ENCODE results near the gene AKR1C2. TPM values are rescaled to one million over a fixed set of nuclear protein-coding genes. Genes with fewer than 3 reads are reported as not detected.

The AKR1C2 gene
- total and polyA plus RNA-seq, 10 of the 15 experiments (the other 5 are each of a cell fraction or from before 2014, with no cell fraction given): 0.31 to 0.44 (median 0.36) TPM; not detected in 7

DNA sequence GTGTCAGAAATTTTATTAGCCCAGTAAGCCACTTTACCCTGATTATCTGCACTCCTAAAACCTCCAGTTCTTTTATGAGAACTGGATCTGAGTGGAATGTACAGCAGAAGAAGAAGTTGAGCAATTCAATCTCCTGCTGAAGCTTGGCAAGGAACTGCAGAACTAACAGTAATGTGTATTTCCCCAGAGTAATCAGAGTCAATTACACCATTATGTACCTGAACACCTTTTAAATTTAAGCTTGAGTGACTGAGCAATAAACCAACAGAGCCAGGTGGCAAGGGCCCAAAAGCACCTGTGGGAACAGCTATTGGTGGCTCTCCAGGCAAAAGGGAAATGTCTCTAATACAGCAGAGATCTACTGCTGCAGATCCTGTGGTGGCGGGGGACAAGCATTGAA lies 40.1 kb upstream of the AKR1C2 start (continued):
- TF ChIP-seq RUNX3 (IDR thresholded peaks at IDR 0.05; ENCODE audit: low read length): no peak

DNA sequence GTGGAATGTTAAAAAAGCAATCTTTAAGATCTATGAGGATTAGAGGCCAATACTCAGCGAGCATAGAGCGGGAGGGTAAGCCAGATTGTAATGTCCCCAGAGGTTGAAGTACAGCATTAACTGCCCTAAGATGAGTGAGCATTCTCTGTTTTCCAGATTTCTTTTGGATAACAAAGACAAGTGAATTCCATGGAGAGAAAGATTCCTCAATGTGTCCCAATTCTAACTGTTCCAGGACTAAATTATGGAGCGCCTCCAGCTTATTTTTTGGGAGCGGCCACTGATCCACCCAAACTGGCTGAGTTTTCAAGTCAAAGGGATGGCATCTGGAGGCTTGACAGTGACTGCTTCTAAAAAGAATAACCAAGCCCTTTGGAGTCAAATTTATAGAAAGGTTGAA lies 39.3 kb upstream of the AKR1C2 start:
- no peak overlapping the region for H3K9ac ChIP-seq (ENCODE audit: control insufficient read depth, insufficient read depth, low read length)
- no peak overlapping the region for H3K27ac ChIP-seq (ENCODE audit: control insufficient read depth, insufficient read depth)
- no peaks in the 10 kb centered on the region for H4K20me1 ChIP-seq (ENCODE audit: control insufficient read depth, insufficient read depth)
- SMC1A ChIA-PET (ENCODE audit: uncharacterized antibody, unreplicated experiment): no interaction called here
- POLR2A ChIA-PET: no interaction called here
- CTCF ChIA-PET: no interaction called here
- no peak overlapping the region for H2AFZ ChIP-seq (ENCODE audit: control insufficient read depth, low read depth, low read length)
- no peak overlapping the region for H3K4me2 ChIP-seq (ENCODE audit: control insufficient read depth, insufficient read depth)
- DNase-seq (ENCODE audit: low read depth, low spot score): no peak
- H3K36me3 ChIP-seq (ENCODE audit: control insufficient read depth in 2 of 2, insufficient read depth in 2 of 2, low read length in 1 of 2): no peaks in the 10 kb centered on the region
- no peak overlapping the region for H3K4me3 ChIP-seq
- in situ Hi-C loops (cut with MboI) (no loop called here), intact Hi-C loops (cut with micrococcal nuclease; ENCODE audit: unreplicated experiment) (no loop called here)
- no peak for FAIRE-seq
- 45% methylated on average over 4 of the region's 4 CpGs for WGBS (ENCODE audit: insufficient coverage, insufficient replicate concordance, low lambda C conversion rate, missing lambda C conversion rate)
- H3K79me2 ChIP-seq (ENCODE audit: control insufficient read depth, insufficient read depth, low read length): no peaks in the 10 kb centered on the region
- H3K4me1 ChIP-seq (ENCODE audit: control insufficient read depth, insufficient read depth, low read length): no peaks in the 10 kb centered on the region
- no TSS peak for BruUV-seq (replicated peaks)
- no peaks in the 10 kb centered on the region for H3K9me3 ChIP-seq (replicated peaks; ENCODE audit: control insufficient read depth, insufficient read depth, low read length)
- no peaks in the 10 kb centered on the region for H3K27me3 ChIP-seq (replicated peaks in 1 of 2; ENCODE audit: control insufficient read depth in 2 of 2, insufficient read depth in 2 of 2, low read length in 1 of 2)
- no peak for ATAC-seq
- RAD21 ChIA-PET (ENCODE audit: unreplicated experiment): no interaction called here
- TF ChIP-seq, protein P1, sequence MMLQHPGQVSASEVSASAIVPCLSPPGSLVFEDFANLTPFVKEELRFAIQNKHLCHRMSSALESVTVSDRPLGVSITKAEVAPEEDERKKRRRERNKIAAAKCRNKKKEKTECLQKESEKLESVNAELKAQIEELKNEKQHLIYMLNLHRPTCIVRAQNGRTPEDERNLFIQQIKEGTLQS (IDR thresholded peaks at IDR 0.05; ENCODE audit: borderline replicate concordance, extremely low read depth, low read depth, low read length): no peak
- TF ChIP-seq, protein P2, sequence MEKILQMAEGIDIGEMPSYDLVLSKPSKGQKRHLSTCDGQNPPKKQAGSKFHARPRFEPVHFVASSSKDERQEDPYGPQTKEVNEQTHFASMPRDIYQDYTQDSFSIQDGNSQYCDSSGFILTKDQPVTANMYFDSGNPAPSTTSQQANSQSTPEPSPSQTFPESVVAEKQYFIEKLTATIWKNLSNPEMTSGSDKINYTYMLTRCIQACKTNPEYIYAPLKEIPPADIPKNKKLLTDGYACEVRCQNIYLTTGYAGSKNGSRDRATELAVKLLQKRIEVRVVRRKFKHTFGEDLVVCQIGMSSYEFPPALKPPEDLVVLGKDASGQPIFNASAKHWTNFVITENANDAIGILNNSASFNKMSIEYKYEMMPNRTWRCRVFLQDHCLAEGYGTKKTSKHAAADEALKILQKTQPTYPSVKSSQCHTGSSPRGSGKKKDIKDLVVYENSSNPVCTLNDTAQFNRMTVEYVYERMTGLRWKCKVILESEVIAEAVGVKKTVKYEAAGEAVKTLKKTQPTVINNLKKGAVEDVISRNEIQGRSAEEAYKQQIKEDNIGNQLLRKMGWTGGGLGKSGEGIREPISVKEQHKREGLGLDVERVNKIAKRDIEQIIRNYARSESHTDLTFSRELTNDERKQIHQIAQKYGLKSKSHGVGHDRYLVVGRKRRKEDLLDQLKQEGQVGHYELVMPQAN (conservative IDR thresholded peaks at IDR 0.05): no peak
- TF ChIP-seq MYC (IDR thresholded peaks at IDR 0.05; ENCODE audit: insufficient read depth, insufficient read length, insufficient replicate concordance, low read length, severe bottlenecking): no peak
- TF ChIP-seq, protein P3, sequence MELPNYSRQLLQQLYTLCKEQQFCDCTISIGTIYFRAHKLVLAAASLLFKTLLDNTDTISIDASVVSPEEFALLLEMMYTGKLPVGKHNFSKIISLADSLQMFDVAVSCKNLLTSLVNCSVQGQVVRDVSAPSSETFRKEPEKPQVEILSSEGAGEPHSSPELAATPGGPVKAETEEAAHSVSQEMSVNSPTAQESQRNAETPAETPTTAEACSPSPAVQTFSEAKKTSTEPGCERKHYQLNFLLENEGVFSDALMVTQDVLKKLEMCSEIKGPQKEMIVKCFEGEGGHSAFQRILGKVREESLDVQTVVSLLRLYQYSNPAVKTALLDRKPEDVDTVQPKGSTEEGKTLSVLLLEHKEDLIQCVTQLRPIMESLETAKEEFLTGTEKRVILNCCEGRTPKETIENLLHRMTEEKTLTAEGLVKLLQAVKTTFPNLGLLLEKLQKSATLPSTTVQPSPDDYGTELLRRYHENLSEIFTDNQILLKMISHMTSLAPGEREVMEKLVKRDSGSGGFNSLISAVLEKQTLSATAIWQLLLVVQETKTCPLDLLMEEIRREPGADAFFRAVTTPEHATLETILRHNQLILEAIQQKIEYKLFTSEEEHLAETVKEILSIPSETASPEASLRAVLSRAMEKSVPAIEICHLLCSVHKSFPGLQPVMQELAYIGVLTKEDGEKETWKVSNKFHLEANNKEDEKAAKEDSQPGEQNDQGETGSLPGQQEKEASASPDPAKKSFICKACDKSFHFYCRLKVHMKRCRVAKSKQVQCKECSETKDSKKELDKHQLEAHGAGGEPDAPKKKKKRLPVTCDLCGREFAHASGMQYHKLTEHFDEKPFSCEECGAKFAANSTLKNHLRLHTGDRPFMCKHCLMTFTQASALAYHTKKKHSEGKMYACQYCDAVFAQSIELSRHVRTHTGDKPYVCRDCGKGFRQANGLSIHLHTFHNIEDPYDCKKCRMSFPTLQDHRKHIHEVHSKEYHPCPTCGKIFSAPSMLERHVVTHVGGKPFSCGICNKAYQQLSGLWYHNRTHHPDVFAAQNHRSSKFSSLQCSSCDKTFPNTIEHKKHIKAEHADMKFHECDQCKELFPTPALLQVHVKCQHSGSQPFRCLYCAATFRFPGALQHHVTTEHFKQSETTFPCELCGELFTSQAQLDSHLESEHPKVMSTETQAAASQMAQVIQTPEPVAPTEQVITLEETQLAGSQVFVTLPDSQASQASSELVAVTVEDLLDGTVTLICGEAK (IDR thresholded peaks at IDR 0.05; ENCODE audit: borderline replicate concordance): no peak
- no peak for TF ChIP-seq CBFB (IDR thresholded peaks at IDR 0.05; ENCODE audit: low read depth)
- TF ChIP-seq, protein P4, sequence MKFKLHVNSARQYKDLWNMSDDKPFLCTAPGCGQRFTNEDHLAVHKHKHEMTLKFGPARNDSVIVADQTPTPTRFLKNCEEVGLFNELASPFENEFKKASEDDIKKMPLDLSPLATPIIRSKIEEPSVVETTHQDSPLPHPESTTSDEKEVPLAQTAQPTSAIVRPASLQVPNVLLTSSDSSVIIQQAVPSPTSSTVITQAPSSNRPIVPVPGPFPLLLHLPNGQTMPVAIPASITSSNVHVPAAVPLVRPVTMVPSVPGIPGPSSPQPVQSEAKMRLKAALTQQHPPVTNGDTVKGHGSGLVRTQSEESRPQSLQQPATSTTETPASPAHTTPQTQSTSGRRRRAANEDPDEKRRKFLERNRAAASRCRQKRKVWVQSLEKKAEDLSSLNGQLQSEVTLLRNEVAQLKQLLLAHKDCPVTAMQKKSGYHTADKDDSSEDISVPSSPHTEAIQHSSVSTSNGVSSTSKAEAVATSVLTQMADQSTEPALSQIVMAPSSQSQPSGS (IDR thresholded peaks at IDR 0.05; ENCODE audit: low read length): no peak
- TF ChIP-seq SREBF2 (IDR thresholded peaks at IDR 0.05; ENCODE audit: low read length): no peak
- no peak for TF ChIP-seq MEF2A (IDR thresholded peaks at IDR 0.05; ENCODE audit: insufficient read depth, low read depth, low read length)
- no peak for TF ChIP-seq CHD2 (IDR thresholded peaks at IDR 0.05; ENCODE audit: borderline replicate concordance, low read depth, low read length)
- no peak for TF ChIP-seq BMI1 (IDR thresholded peaks at IDR 0.05; ENCODE audit: borderline replicate concordance)
- TF ChIP-seq SP1 (IDR thresholded peaks at IDR 0.05; ENCODE audit: low read depth, low read length): no peak
- TF ChIP-seq PAX5 (IDR thresholded peaks at IDR 0.05; ENCODE audit: borderline replicate concordance, low read depth, low read length): no peak
- no peak for TF ChIP-seq TCF3 (IDR thresholded peaks at IDR 0.05; ENCODE audit: borderline replicate concordance, insufficient read depth, low read depth, low read length)
- TF ChIP-seq, protein P5, sequence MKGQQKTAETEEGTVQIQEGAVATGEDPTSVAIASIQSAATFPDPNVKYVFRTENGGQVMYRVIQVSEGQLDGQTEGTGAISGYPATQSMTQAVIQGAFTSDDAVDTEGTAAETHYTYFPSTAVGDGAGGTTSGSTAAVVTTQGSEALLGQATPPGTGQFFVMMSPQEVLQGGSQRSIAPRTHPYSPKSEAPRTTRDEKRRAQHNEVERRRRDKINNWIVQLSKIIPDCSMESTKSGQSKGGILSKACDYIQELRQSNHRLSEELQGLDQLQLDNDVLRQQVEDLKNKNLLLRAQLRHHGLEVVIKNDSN (IDR thresholded peaks at IDR 0.05; ENCODE audit: borderline replicate concordance, extremely low read length, insufficient read depth, low read depth, low read length): no peak

Measured in GM12878 (cell line).